Islet of Langerhans (tissue), 1 donor: ENCODE data around the gene VAV2.
"Not testable (repeated sequence)": the region's sequence is repeated elsewhere in the genome, so short reads cannot be mapped to it uniquely, and the experiment has no call there.

Experiments used
- FAIRE-seq: peaks from one replicate; lab custom pipeline; 2011; peaks lifted over from hg19 to GRCh38; lab: Jason Lieb, UNC

VAV2 gene

GRCh38 chr9:133995012-133995896, 3.1 kb upstream of the VAV2 start:
- FAIRE-seq: no peak

GRCh38 chr9:133994353-133995011, 2.4 kb upstream of the VAV2 start:
- no peak for FAIRE-seq

DNA sequence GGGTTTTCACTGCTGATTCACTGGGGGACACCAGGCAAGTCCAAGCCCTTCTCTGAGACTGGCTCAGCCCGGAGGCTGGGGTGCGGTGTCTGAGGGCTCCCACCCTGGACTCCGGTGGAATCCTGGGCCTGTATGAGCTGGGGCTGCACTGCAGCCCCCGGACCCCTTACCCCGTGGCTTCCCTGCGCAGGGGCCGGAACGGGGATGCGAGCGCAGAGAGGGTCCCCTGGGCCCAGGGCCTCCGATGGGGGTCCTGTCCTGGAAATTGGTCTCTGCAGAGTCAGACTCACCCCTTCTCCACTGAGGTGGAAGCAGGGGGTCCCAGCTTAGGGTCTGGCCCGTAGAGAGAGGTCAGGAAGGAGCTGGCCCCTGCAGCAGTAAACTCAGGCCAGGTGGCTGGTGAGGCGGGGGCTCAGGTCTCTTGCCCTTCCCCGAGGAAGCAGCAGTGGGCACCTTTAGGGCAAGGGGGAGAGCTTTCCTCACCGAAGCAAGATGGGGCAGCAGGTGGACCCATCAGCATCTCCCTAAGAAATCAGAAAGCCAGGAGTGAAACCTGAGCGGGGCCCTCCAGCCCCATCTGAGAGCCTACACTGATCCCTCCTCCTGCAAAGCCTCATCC, 1.6 kb upstream of the VAV2 start:
- no peak for FAIRE-seq

DNA sequence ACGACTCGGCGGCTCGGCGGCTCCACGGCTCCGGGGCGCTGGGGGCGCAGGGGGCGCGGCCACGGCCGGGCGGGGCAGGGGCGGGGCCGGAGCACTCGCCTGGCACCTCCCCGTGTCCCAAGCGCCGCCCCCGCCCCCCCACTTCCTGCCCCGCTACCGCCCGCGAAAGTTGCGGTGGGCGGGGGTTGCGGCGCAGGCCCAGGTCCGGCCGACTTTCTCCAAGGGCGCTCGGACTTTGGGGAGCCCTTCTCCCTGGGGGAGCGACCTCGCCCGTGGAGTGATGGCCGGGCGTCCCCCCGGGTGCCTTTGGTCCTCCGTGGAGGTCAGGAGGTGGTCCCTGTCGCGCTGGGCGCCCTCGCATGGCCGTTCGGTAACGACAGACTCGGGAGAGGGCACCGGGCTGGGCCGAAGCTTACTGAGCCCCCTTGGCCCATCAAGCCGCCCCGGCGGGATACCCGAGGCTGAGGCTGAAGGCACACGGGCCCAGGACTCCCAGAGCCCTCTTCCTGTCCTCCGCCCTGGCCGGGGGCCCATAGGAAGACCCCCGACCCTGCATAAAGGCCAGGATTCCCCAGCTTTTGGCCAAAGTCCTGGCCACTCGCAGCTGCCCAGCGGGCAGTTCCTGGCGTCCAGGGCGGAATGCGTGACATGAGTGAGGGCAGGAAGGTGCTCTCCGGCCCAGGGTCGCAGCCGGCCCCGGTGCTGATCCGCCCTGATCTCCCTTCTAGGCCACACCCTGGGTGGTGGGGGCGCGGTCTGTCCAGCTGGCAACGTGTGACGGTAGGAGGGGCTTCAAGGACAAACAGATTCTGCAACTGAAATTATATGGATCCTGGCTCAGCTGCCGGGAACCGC, 883 bp upstream of the VAV2 start:
- no peak for FAIRE-seq

- no peak for FAIRE-seq
Measured at GRCh38 chr9:133991214-133991921, 756 bp downstream of the VAV2 start.

- FAIRE-seq: no peak
Measured at GRCh38 chr9:133990366-133991213, 1.5 kb downstream of the VAV2 start.

- FAIRE-seq: no peak
Measured at GRCh38 chr9:133989625-133990365, 2.3 kb downstream of the VAV2 start.

- FAIRE-seq: not testable (repeated sequence)
Measured at GRCh38 chr9:133988771-133989170, 3.4 kb downstream of the VAV2 start.

- FAIRE-seq: no peak
Measured at GRCh38 chr9:133987946-133988665, 4.0 kb downstream of the VAV2 start.

GRCh38 chr9:133987446-133987788, 4.7 kb downstream of the VAV2 start:
- no peak for FAIRE-seq

- no peak for FAIRE-seq
Measured at GRCh38 chr9:133986774-133987445, 5.2 kb downstream of the VAV2 start.

GRCh38 chr9:133986061-133986460, 6.1 kb downstream of the VAV2 start:
- FAIRE-seq: no peak

GRCh38 chr9:133982971-133983720, 9.0 kb downstream of the VAV2 start:
- no peak for FAIRE-seq

DNA sequence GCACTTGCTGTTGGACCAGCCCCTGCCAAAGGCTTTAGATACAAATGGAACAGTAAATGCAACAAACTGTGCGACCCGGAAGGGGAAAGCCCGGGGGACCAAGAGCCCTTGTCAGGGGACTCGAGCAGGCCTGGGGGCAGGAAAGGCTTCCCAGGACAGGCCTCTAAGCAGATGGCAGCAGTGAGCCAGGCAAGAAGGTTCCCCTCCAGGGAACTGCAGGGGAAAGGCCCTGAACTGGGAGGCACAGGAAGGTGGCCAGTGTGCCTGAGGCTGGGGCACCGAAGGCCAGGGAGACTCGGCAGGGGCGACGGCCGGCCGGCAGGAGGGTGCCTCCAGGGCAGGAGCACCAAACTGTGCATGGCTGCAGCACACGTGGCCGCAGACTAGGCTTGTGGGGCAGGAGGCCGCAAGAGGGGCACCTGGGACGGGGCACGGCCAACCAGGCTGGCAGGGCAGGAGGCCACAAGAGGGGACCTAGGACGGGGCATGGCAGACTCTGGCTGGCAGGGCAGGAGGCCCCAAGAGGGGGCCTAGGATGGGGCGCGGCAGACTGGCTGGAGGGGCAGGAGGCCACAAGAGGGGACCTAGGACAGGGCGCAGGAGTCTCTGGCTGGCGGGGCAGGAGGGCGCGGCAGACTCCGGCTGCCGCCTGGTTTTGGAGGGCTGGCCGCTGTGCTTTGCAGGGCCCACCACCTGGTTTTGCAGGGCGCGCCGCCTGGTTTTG, 10.0 kb downstream of the VAV2 start:
- no peak for FAIRE-seq

- FAIRE-seq: no peak
Measured at GRCh38 chr9:133981589-133981957, 10.6 kb downstream of the VAV2 start.

DNA sequence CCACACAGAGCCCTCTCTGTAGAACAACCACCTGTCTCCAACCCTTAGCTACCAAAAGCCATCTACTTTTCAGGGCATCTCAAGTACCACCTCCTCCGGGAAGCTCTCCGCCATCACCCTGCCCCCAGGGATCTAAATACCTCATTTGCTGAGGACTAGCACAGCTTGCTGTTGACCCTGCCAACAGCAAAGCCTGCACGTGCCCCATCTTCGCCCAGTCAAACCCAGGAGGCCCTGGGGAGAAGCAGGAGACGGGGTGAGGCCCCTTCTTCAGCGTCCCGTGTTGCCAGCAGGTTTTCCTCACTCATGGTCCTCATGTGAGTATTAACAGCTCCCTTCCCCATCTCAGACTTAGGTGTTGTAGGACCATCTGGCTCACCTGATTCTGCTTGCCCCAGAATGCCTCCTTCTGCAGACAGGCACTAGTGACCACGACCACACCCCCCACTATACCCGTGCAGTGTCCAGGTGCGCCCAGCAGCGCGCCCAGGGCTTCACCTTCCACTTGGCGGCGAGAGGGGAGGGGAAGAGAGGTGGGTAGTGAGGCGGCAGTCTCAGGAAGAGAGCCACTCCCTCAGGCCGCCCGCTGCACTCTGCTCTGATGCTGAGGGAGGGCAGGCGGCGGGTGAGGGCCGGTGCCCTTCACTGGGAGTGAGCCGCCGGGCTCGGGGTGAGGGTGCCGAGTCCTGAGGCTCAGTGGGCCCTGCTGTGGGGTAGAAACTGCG, 11.1 kb downstream of the VAV2 start:
- no peak for FAIRE-seq
